Choroid plexus epithelial cell (primary cell): Measurements from ENCODE around the gene NUP188.
"Not testable (repeated sequence)": the region's sequence is repeated elsewhere in the genome, so short reads cannot be mapped to it uniquely, and the experiment has no call there.

Experiments used
- DNase-seq: peaks from one replicate; pipeline ENCODE4 v3.0.0-alpha.2; 2010; ENCODE audit warnings: low read depth
- H3K4me3 ChIP-seq: 2 replicates; pipeline ENCODE4 v1.5.1; 2011; ENCODE audit warnings: low read depth, mild to moderate bottlenecking, control low read depth, low read length, moderate library complexity
- CTCF ChIP-seq: conservative IDR thresholded peaks from 2 replicates; pipeline ENCODE4 v1.5.1; 2011; ENCODE audit warnings: low read depth, mild to moderate bottlenecking, control low read depth, inconsistent platforms, low read length, moderate library complexity

The NUP188 gene

GRCh38 chr9:128936171-128936865 lies 11.2 kb upstream of the NUP188 start:
- DNase-seq: no peak
- TF ChIP-seq CTCF: no peak
- H3K4me3 ChIP-seq: no peak overlapping the region

- no peak for DNase-seq
- no peak overlapping the region for H3K4me3 ChIP-seq
- no peak for TF ChIP-seq CTCF
Observed at GRCh38 chr9:128937310-128938165, 10.0 kb upstream of the NUP188 start.

DNA sequence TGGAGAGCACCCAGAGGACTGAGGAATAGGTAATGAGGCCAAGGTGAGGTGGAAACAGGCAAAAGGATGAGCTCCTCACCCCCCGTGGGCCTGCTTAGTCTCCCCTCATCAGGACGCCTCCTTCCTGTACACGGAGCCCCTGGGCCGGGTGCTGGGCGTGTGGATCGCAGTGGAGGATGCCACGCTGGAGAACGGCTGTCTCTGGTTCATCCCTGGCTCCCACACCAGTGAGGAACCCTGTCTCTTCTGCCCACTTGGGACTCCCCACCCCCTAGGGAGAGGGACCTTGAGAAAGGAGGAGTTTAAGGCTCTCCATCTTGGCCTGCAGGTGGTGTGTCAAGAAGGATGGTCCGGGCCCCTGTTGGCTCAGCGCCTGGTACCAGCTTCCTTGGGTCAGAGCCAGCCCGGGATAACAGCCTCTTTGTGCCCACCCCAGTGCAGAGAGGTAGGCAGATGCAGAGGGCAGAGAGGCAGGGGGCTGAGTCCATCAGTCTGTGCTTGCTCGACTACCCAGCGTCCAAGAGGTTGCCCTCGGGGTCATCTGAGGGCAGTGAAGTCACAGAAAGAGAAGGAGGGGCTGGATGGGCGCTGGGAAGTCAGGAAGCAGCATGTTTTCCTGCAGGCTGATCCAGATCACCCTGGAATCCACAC lies 7.1 kb upstream of the NUP188 start:
- H3K4me3 ChIP-seq: no peak overlapping the region
- TF ChIP-seq CTCF: no peak
- no peak for DNase-seq

DNA sequence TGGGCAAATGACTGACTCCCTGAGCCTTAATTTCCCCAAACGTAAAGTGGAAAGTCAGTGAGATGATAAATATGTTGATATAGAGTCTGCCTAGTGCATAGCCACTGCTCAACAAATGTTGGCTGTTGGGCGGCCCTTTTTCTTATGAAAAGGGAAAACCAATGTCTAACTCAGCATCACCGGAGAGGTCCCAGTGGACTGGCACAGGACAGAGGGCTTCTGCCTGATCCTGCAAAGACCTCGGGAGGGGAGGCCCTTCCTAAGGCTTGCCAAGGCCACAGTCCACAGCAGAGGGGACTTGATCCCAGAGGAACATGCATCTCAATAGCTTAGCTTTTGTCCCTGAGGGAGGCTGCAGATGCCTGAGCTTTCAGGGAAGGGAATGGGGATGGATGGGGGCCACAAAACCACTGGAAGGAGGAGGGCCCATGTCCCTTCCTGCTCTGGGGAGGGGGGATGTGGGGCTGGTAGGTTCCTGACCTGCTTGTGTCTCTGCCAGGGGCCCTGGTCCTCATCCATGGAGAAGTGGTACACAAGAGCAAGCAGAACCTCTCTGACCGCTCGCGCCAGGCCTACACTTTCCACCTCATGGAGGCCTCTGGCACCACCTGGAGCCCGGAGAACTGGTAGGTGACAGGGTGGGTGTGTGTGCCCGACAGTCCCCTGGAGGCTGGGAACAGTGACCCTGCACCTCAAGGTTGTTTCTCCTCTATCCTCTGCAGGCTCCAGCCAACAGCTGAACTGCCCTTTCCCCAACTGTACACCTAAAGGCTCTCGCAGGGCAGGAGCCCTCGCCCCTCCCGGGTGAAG lies 6.3 kb upstream of the NUP188 start:
- DNase-seq: no peak
- H3K4me3 ChIP-seq: no peak overlapping the region
- TF ChIP-seq CTCF: no peak

- no peak for DNase-seq
- no peak for TF ChIP-seq CTCF
- no peak overlapping the region for H3K4me3 ChIP-seq
Observed at GRCh38 chr9:128943832-128944620, 3.5 kb upstream of the NUP188 start.

DNA sequence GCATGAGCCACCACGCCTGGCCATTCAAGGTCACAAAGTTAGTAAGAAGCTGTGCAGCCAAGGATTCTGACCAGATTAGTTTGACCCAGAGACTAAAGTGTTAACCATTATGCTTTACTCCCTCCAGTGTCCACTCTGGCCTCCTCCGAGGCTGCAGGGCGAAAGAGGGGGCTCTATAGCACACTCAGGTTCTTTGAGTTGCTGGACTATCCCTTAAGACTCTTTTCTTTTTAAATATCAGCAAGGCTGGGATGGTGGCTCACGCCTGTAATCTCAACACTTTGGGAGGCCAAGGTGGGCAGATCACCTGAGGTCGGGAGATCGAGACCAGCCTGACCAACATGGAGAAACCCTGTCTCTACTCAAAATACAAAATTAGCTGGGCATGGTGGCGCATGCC lies 2.5 kb upstream of the NUP188 start:
- DNase-seq, H3K4me3 ChIP-seq: not testable (repeated sequence)
